ENCODE measurements around the gene SYT7. TPM values are rescaled to one million over a fixed set of nuclear protein-coding genes. Genes with fewer than 3 reads are reported as not detected.

SYT7 gene
- total RNA-seq, 2 donors from 2014 or later: 2.0 to 3.4 TPM

DNA sequence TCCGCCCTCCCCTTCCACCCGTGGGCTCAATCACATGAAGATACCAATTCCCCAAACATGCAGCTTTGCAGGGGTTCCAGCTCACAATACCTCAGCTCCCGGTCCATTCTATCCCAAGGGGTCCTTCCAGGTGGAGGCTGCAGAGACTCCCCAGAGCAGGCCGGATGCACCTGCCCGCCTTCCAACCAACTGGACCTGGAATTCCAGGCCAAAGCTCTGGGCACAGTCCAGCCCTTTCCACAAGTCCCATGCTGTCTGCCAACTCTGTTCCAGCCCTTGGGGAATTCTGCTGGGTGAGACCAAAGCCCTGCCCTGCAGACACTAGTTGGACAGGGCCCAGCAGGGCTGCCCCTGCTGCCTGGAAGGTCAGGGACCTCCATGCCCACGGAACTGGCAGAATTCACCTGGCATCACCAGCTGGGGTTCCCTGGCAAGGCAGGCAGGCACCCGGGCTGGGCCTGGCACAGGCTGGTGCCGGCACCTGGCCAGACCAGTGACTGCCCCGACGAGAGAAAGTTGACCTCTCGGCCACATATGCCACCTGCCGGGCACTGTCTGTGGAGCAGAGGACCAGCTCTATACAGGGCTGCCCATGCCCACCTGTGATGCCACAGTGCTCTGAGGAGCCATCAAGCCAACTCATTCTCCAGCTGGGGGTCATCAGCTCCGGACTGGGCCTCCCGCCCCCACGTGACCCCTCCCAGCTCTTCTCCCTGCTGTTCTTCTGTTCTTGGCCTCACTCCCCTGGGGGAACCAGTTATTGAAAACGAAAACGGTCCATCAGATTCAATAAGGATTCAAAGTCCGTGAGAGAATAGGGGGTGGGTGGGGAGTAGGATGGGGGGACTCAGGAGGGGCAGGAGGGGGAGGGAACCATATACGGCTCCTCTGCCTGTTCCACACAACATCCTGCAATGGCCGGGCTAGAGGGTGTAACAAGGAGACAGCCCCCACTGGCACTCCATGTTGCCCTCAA, 4.7 kb downstream of the SYT7 start:
- no peak overlapping the region for H3K27ac ChIP-seq (ENCODE audit: low read depth, low read length)
- H3K27me3 ChIP-seq (ENCODE audit: control insufficient read depth, insufficient read depth, low read length, poor library complexity, severe bottlenecking): peaks cover 26% of the 10 kb centered on the region
- 79 to 80% methylated on average over 9 to 20 of the region's 20 CpGs for WGBS, 2 experiments (ENCODE audit: insufficient coverage in 1 of 2, insufficient read length in 1 of 2)
- Mint-ChIP-seq H3K9me3 (no peaks in the 10 kb centered on the region), H3K27me3 (ENCODE audit: insufficient read depth) (peaks cover 28% of the 10 kb centered on the region), H3K36me3 (ENCODE audit: low read depth) (no peaks in the 10 kb centered on the region), H3K27ac (no peak overlapping the region), H3K4me1 (peaks cover 8% of the 10 kb centered on the region), H3K4me3 (no peak overlapping the region)
- H3K9me3 ChIP-seq (ENCODE audit: control insufficient read depth, low read length): no peaks in the 10 kb centered on the region
- H3K4me3 ChIP-seq (ENCODE audit: low read length): no peak overlapping the region
- H3K9ac ChIP-seq (ENCODE audit: extremely low read depth, low read length, poor library complexity, severe bottlenecking): no peak overlapping the region
- H3K36me3 ChIP-seq (ENCODE audit: control insufficient read depth, insufficient read depth, low read length): no peaks in the 10 kb centered on the region
- H3K4me1 ChIP-seq (ENCODE audit: control insufficient read depth, insufficient read depth, low read length): no peaks in the 10 kb centered on the region
- TF ChIP-seq, protein P1, sequence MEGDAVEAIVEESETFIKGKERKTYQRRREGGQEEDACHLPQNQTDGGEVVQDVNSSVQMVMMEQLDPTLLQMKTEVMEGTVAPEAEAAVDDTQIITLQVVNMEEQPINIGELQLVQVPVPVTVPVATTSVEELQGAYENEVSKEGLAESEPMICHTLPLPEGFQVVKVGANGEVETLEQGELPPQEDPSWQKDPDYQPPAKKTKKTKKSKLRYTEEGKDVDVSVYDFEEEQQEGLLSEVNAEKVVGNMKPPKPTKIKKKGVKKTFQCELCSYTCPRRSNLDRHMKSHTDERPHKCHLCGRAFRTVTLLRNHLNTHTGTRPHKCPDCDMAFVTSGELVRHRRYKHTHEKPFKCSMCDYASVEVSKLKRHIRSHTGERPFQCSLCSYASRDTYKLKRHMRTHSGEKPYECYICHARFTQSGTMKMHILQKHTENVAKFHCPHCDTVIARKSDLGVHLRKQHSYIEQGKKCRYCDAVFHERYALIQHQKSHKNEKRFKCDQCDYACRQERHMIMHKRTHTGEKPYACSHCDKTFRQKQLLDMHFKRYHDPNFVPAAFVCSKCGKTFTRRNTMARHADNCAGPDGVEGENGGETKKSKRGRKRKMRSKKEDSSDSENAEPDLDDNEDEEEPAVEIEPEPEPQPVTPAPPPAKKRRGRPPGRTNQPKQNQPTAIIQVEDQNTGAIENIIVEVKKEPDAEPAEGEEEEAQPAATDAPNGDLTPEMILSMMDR (conservative IDR thresholded peaks at IDR 0.05): no peak
- no peak for DNase-seq

DNA sequence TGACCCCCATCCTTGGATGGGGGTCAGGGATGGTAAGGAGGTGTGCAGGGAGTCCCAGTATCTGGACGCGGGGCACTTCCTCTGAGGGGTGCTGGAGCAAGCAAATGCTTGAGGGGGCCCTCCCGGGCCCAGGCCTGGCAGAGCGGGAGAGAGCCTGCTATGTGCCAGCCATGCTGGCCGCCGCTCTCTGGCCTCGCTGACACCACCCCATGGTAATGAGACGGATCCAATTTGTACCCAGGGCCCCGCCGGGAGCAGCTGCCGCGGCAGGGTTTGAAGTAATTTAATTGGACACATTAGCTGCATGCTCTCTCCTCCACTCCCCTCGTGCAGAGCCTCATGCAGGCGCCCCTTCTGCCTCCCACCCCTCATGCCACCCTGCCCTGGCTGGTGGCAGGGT, 6.3 kb downstream of the SYT7 start:
- no peaks in the 10 kb centered on the region for H3K9me3 Mint-ChIP-seq
- TF ChIP-seq, protein P1 (conservative IDR thresholded peaks at IDR 0.05): no peak
- H3K4me1 Mint-ChIP-seq: peaks cover 8% of the 10 kb centered on the region
- H3K36me3 Mint-ChIP-seq (ENCODE audit: low read depth): no peaks in the 10 kb centered on the region
- no peaks in the 10 kb centered on the region for H3K9me3 ChIP-seq (ENCODE audit: control insufficient read depth, low read length)
- H3K27ac Mint-ChIP-seq: no peak overlapping the region
- 82 to 92% methylated on average over 9 to 14 of the region's 14 CpGs for WGBS, 2 experiments (ENCODE audit: insufficient coverage in 1 of 2, insufficient read length in 1 of 2)
- H3K9ac ChIP-seq (ENCODE audit: extremely low read depth, low read length, poor library complexity, severe bottlenecking): no peak overlapping the region
- no peaks in the 10 kb centered on the region for H3K4me1 ChIP-seq (ENCODE audit: control insufficient read depth, insufficient read depth, low read length)
- H3K27ac ChIP-seq (ENCODE audit: low read depth, low read length): no peak overlapping the region
- no peaks in the 10 kb centered on the region for H3K36me3 ChIP-seq (ENCODE audit: control insufficient read depth, insufficient read depth, low read length)
- peaks cover 25% of the 10 kb centered on the region for H3K27me3 ChIP-seq (ENCODE audit: control insufficient read depth, insufficient read depth, low read length, poor library complexity, severe bottlenecking)
- no peak overlapping the region for H3K4me3 ChIP-seq (ENCODE audit: low read length)
- no peak for DNase-seq
- H3K4me3 Mint-ChIP-seq: no peak overlapping the region
- peaks cover 28% of the 10 kb centered on the region for H3K27me3 Mint-ChIP-seq (ENCODE audit: insufficient read depth)

DNA sequence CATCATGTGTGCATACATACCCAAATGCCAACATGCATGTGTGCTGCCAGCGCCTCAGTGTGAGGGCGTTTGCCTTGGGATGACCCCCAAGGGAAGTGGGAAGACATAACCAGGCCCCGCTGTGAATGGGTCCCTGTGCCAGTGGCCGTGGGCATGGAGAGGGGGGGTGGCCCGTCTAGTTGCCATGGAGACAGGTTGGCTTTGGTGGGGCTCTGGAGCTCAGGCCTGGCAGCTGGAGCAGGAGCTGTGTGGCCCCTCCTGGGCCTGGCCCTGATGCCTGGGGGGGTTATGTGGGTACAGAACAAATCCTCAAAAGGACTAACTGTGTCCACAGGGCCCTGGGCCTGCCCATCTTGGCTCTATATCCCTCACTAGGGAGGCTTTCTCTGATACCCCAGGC, 8.0 kb downstream of the SYT7 start:
- no peak for DNase-seq
- H3K27ac ChIP-seq (ENCODE audit: low read depth, low read length): no peak overlapping the region
- Mint-ChIP-seq H3K4me1 (peaks cover 9% of the 10 kb centered on the region), H3K36me3 (ENCODE audit: low read depth) (no peaks in the 10 kb centered on the region), H3K9me3 (no peaks in the 10 kb centered on the region), H3K27ac (no peak overlapping the region), H3K4me3 (no peak overlapping the region), H3K27me3 (ENCODE audit: insufficient read depth) (peaks cover 30% of the 10 kb centered on the region)
- H3K9ac ChIP-seq (ENCODE audit: extremely low read depth, low read length, poor library complexity, severe bottlenecking): no peak overlapping the region
- H3K36me3 ChIP-seq (ENCODE audit: control insufficient read depth, insufficient read depth, low read length): no peaks in the 10 kb centered on the region
- 79 to 90% methylated on average over 3 to 5 of the region's 5 CpGs for WGBS, 2 experiments (ENCODE audit: insufficient coverage in 1 of 2, insufficient read length in 1 of 2)
- H3K4me3 ChIP-seq (ENCODE audit: low read length): no peak overlapping the region
- TF ChIP-seq, protein P1 (conservative IDR thresholded peaks at IDR 0.05): no peak
- peaks cover 30% of the 10 kb centered on the region for H3K27me3 ChIP-seq (ENCODE audit: control insufficient read depth, insufficient read depth, low read length, poor library complexity, severe bottlenecking)
- no peaks in the 10 kb centered on the region for H3K9me3 ChIP-seq (ENCODE audit: control insufficient read depth, low read length)
- no peaks in the 10 kb centered on the region for H3K4me1 ChIP-seq (ENCODE audit: control insufficient read depth, insufficient read depth, low read length)

Measured in endodermal cell (in vitro differentiated cells).